CD8-positive, alpha-beta memory T cell (primary cell): Measurements from ENCODE around the gene WNK2. TPM values are rescaled to one million over a fixed set of nuclear protein-coding genes. Genes with fewer than 3 reads are reported as not detected.
"Not testable (repeated sequence)": the region's sequence is repeated elsewhere in the genome, so short reads cannot be mapped to it uniquely, and the experiment has no call there.

ENCODE experiments used
- CTCF ChIA-PET: fragments of 350-600 bp; sonication (Branson Sonifier 250); formaldehyde crosslinking; loops from one replicate; lab custom pipeline; 2021; ENCODE audit warnings: antibody characterized with exemption; lab: Charles Lee
- POLR2A ChIA-PET: fragments of 350-600 bp; sonication (Branson Sonifier 250); formaldehyde crosslinking; loops from one replicate; lab custom pipeline; 2021; ENCODE audit warnings: antibody characterized with exemption; lab: Charles Lee
- DNase-seq, 5 donors: peaks; one replicate each; pipeline versions ENCODE4 v3.0.0 to v3.0.0-alpha.2; 2020 to 2022; ENCODE audit warnings: mixed read lengths in 1 of 5
- H3K27ac ChIP-seq: one replicate; pipeline ENCODE4 v1.7.0; 2013; ENCODE audit warnings: low read depth, mild to moderate bottlenecking, low read length, moderate library complexity
- H3K27me3 ChIP-seq: 2 replicates; pipeline ENCODE4 v1.7.0; 2013; ENCODE audit warnings: low read length, mild to moderate bottlenecking; ENCODE audit not compliant: insufficient read depth, poor library complexity, severe bottlenecking
- H3K36me3 ChIP-seq: 2 replicates; pipeline ENCODE4 v1.7.0; 2013; ENCODE audit warnings: mild to moderate bottlenecking, low read length, moderate library complexity; ENCODE audit not compliant: insufficient read depth
- H3K4me1 ChIP-seq: 2 replicates; pipeline ENCODE4 v1.7.0; 2013; ENCODE audit warnings: mild to moderate bottlenecking, low read length, moderate library complexity; ENCODE audit not compliant: insufficient read depth
- H3K4me3 ChIP-seq: 2 replicates; pipeline ENCODE4 v1.7.0; 2013; ENCODE audit warnings: mild to moderate bottlenecking, low read length
- H3K9me3 ChIP-seq: 2 replicates; pipeline ENCODE4 v1.7.0; 2013; ENCODE audit warnings: mild to moderate bottlenecking, low read length
- H3K27ac Mint-ChIP-seq, 8 donors: one replicate each; pipeline ENCODE4 v1.8.0; 2020 to 2021; ENCODE audit warnings: mixed read lengths in 8 of 8, mild to moderate bottlenecking in 6 of 8, inconsistent platforms in 3 of 8, moderate library complexity in 3 of 8
- H3K27me3 Mint-ChIP-seq, 2 donors: one replicate each; pipeline ENCODE4 v1.8.0; 2020 to 2021; ENCODE audit warnings: mixed read lengths in 2 of 2, mild to moderate bottlenecking in 1 of 2, moderate library complexity in 1 of 2
- H3K36me3 Mint-ChIP-seq, 3 donors: one replicate each; pipeline ENCODE4 v1.8.0; 2020 to 2021; ENCODE audit warnings: mixed read lengths in 3 of 3, inconsistent platforms in 1 of 3, mild to moderate bottlenecking in 1 of 3
- H3K4me1 Mint-ChIP-seq, 3 donors: one replicate each; pipeline ENCODE4 v1.8.0; 2020 to 2021; ENCODE audit warnings: mixed read lengths in 3 of 3, inconsistent platforms in 1 of 3, mild to moderate bottlenecking in 1 of 3
- H3K4me3 Mint-ChIP-seq, 7 donors: one replicate each; pipeline ENCODE4 v1.8.0; 2020 to 2021; ENCODE audit warnings: mixed read lengths in 7 of 7, mild to moderate bottlenecking in 6 of 7, moderate library complexity in 4 of 7, inconsistent platforms in 2 of 7
- H3K9me3 Mint-ChIP-seq, 5 donors: one replicate each; pipeline ENCODE4 v1.8.0; 2020 to 2022; ENCODE audit warnings: mixed read lengths in 5 of 5, mild to moderate bottlenecking in 3 of 5, moderate library complexity in 2 of 5, inconsistent platforms in 1 of 5
- polyA plus RNA-seq: library from polyadenylated mRNA; unstranded; fragments of 300-500 nt; fragmentation: Illumina TruSeq; gene quantifications from one replicate; pipeline ENCODE4 v1.2.3, GENCODE V29; 2021
- total RNA-seq, 2 experiments: library from RNA; stranded (reverse); gene quantifications; one replicate each; pipeline ENCODE4 v1.2.3, GENCODE V29; 2021

WNK2 gene
- total and polyA plus RNA-seq, 3 experiments from 2014 or later = 0.20 to 0.55 TPM; not detected in 1

DNA sequence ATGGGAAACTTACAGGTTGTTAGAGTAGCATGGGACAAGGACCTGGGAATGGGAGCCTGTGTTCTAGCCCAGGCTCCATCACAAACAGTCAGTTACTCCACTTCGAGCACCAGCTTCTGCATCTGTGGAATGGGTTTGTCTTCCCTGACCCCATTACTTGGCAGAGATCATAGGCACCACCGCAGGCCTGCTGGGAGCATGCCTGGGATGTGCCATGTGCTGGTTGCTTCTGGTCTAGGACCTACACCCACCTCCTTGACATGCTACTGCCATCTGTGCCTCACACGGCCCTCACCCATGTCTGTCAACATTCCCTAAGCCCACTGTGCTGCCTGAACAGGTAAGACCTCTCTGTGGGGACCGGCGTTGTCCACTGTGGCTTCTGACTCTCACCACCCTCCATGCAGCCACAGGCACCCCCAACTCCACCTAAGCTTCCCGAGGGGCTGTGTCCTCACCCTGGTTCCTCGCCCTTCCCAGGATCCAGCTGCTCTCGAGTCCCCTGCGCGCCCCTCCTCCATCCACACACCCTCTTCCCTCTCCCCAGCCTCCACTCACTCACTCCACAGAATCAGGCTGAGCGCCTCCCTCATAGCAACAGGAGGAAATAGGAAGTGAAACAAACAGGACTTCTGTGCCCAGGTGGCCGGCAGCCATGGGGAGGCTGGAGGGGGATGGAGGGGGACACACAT is 181.6 kb downstream of the WNK2 start:
- no peak overlapping the region for H3K4me3 ChIP-seq
- no peaks in the 10 kb centered on the region for H3K36me3 ChIP-seq
- H3K27ac Mint-ChIP-seq = no peak overlapping the region
- peaks cover 5 to 13% (median 12%) of the 10 kb centered on the region in 5 donors for H3K9me3 Mint-ChIP-seq
- H3K36me3 Mint-ChIP-seq = peaks cover 0 to 16% (median 0%) of the 10 kb centered on the region in 3 donors
- H3K27ac ChIP-seq = no peak overlapping the region
- no peaks in the 10 kb centered on the region for H3K9me3 ChIP-seq
- H3K4me3 Mint-ChIP-seq = no peak overlapping the region
- no peaks in the 10 kb centered on the region for H3K4me1 ChIP-seq
- CTCF ChIA-PET = no interaction called here
- DNase-seq = no peak
- POLR2A ChIA-PET = no interaction called here
- H3K27me3 ChIP-seq = no peaks in the 10 kb centered on the region
- no peaks in the 10 kb centered on the region for H3K4me1 Mint-ChIP-seq
- H3K27me3 Mint-ChIP-seq = peaks cover 17 to 34% of the 10 kb centered on the region in 2 donors

DNA sequence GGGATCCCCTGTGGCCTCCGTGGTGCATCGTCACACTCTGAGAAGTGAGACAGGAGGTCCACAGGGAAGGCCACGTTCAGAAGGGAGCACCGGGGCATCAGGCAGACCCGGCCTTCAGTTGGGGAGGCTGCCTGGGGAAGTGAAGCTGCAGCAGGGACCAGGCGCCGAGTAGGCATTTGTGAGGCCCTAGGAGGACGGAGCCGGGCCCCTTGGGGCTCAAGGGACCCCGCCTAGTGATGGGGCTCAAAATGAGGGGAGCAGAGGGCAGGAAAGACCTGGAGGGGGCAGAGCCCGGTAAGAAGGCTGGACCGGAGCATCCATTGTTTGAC is 182.1 kb downstream of the WNK2 start:
- no peak overlapping the region for H3K4me3 Mint-ChIP-seq
- no peaks in the 10 kb centered on the region for H3K9me3 ChIP-seq
- no peaks in the 10 kb centered on the region for H3K4me1 ChIP-seq
- no peaks in the 10 kb centered on the region for H3K36me3 ChIP-seq
- H3K27me3 ChIP-seq = no peaks in the 10 kb centered on the region
- no peak overlapping the region for H3K27ac Mint-ChIP-seq
- H3K27me3 Mint-ChIP-seq = peaks cover 18 to 40% of the 10 kb centered on the region in 2 donors
- no peak for DNase-seq
- CTCF ChIA-PET = no interaction called here
- H3K9me3 Mint-ChIP-seq = peaks cover 4 to 12% (median 11%) of the 10 kb centered on the region in 5 donors
- no peak overlapping the region for H3K27ac ChIP-seq
- no peaks in the 10 kb centered on the region for H3K4me1 Mint-ChIP-seq
- peaks cover 0 to 15% (median 0%) of the 10 kb centered on the region in 3 donors for H3K36me3 Mint-ChIP-seq
- H3K4me3 ChIP-seq = no peak overlapping the region
- POLR2A ChIA-PET = no interaction called here

DNA sequence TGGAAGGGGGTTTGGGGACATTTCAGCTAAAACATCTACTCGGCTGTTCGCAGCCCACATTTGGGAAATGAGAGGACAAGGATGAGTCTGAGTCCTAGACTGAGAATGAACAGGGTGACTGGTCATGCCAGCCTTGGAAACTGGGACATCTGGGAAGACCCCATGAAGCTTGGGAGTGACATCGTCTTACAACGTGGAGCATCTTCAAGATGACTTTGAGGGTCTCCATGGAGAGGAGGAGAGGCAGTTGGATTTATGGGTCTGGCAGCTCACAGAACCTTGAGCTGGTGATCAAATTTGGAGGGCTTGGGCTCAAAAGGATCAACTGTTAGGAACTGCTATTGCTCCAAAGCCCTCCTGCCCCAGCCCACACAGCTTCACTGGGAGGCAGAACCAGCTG is 182.5 kb downstream of the WNK2 start:
- not testable (repeated sequence) for H3K27ac ChIP-seq

DNA sequence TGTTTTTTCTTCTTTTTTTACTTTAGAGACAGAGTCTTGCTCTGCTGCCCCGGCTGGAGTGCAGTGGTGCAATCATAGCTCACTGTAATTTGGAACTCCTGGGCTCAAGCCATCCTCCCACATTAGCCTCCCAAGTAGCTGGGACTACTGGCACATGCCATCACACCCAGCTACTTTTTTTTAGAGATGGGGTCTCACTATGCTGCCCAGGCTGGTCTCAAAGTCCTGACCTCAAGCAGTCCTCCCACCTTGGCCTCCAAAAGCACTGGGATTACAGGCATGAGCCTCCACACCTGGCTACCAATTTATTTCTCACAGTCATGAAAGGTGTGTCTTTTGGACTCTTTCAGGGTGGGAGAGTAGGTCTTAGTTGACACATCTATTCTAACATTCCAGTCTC is 184.5 kb downstream of the WNK2 start:
- CTCF ChIA-PET = no interaction called here
- no peak overlapping the region for H3K4me3 ChIP-seq
- no peaks in the 10 kb centered on the region for H3K9me3 ChIP-seq
- H3K36me3 Mint-ChIP-seq = peaks cover 0 to 7% (median 0%) of the 10 kb centered on the region in 3 donors
- POLR2A ChIA-PET = no interaction called here
- no peak for DNase-seq
- H3K4me1 ChIP-seq = no peaks in the 10 kb centered on the region
- H3K27ac Mint-ChIP-seq = no peak overlapping the region
- H3K9me3 Mint-ChIP-seq = no peaks in the 10 kb centered on the region
- peaks cover 14 to 45% of the 10 kb centered on the region in 2 donors for H3K27me3 Mint-ChIP-seq
- no peak overlapping the region for H3K4me3 Mint-ChIP-seq
- no peaks in the 10 kb centered on the region for H3K4me1 Mint-ChIP-seq
- H3K27ac ChIP-seq = no peak overlapping the region
- H3K27me3 ChIP-seq = no peaks in the 10 kb centered on the region
- no peaks in the 10 kb centered on the region for H3K36me3 ChIP-seq

More for the DNA sequence above, 182.5 kb downstream of the WNK2 start:
- H3K27me3 ChIP-seq, H3K36me3 ChIP-seq, H3K4me1 ChIP-seq, H3K4me3 ChIP-seq, CTCF ChIA-PET, POLR2A ChIA-PET, H3K4me1 Mint-ChIP-seq, H3K4me3 Mint-ChIP-seq, H3K27ac Mint-ChIP-seq, DNase-seq, H3K9me3 ChIP-seq: not testable (repeated sequence)
- H3K27me3 Mint-ChIP-seq = peaks cover 18 to 41% of the 10 kb centered on the region in 2 donors
- peaks cover 4 to 10% (median 10%) of the 10 kb centered on the region in 5 donors for H3K9me3 Mint-ChIP-seq
- H3K36me3 Mint-ChIP-seq = peaks cover 0 to 15% (median 0%) of the 10 kb centered on the region in 3 donors

DNA sequence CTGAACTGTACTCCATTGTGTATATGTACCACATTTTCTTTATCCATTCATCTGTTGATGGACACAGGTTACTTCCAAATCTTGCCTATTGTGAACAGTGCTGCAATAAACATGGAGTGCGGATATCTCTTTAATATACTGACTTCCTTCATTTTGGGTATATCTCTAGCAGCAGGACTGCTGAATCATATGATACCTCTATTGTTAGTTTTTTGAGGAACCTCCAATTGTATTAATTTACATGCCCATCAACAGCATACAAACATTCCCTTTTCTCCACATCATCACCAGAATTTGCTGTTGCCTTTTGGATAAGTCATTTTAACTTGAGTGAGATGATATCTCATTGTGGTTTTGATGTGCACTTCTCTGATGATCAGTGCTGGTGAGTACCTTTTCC is 185.7 kb downstream of the WNK2 start:
- POLR2A ChIA-PET = no interaction called here
- Mint-ChIP-seq H3K27ac (no peak overlapping the region), H3K4me3 (no peak overlapping the region)

More for the DNA sequence above, 185.7 kb downstream of the WNK2 start:
- CTCF ChIA-PET = no interaction called here
- Histone ChIP-seq H3K4me3 (no peak overlapping the region), H3K27ac (no peak overlapping the region), H3K27me3 (no peaks in the 10 kb centered on the region), H3K36me3 (no peaks in the 10 kb centered on the region), H3K9me3 (no peaks in the 10 kb centered on the region), H3K4me1 (no peaks in the 10 kb centered on the region)
- Mint-ChIP-seq H3K4me1 (no peaks in the 10 kb centered on the region), H3K9me3 (no peaks in the 10 kb centered on the region), H3K27me3 (peaks cover 14 to 40% of the 10 kb centered on the region in 2 donors), H3K36me3 (peaks cover 0 to 2% (median 0%) of the 10 kb centered on the region in 3 donors)
- no peak for DNase-seq

Other genes with a start within 250 kb of the WNK2 start
- 10 to 100 TPM; 54.6 to 56.5 TPM for gene FGD3, start 236.6 kb upstream of the WNK2 start, total RNA-seq
- 134 TPM for gene FGD3, start 236.6 kb upstream of the WNK2 start, polyA plus RNA-seq
- gene SUSD3, start 125.4 kb upstream of the WNK2 start, total RNA-seq = 10 to 100 TPM; 11.3 to 12.3 TPM
- 103 TPM for gene SUSD3, start 125.4 kb upstream of the WNK2 start, polyA plus RNA-seq
- gene CARD19, start 87.9 kb upstream of the WNK2 start, total RNA-seq = 10 to 100 TPM; 43.2 to 43.6 TPM
- gene CARD19, start 87.9 kb upstream of the WNK2 start, polyA plus RNA-seq = 66.4 TPM
- 10 to 100 TPM; 59.9 to 62.9 TPM for gene NINJ1, start 49.9 kb upstream of the WNK2 start, total RNA-seq
- gene NINJ1, start 49.9 kb upstream of the WNK2 start, polyA plus RNA-seq = 103 TPM